ENCODE data around the gene FAM111A.

GRCh38 chr11:59173964-59174663, 31.5 kb downstream of the FAM111A start:
- TF ChIP-seq CTCF (IDR thresholded peaks at IDR 0.05 in 8 of 11, conservative IDR thresholded peaks at IDR 0.05 in 3 of 11) (no peak), POLR2AphosphoS5 (IDR thresholded peaks at IDR 0.05) (no peak)
